HCT116 (cell line): ENCODE measurements around the gene DNLZ. TPM values are rescaled to one million over a fixed set of nuclear protein-coding genes. Genes with fewer than 3 reads are reported as not detected.

Source experiments
- ATAC-seq: fragments of 200-7000 bp; cut with Tn5 transposase; 2 replicates; pipeline ENCODE4 v1.9.1; 2020; ENCODE audit warnings: mild to moderate bottlenecking, moderate library complexity
- BruUV-seq: library from RNA; stranded (reverse); fragments of 400-500 nt; replicated peaks from 2 replicates; lab custom pipeline; 2021; lab: Mats Ljungman, UMichigan
- CTCF ChIA-PET: fragments of 300-600 bp; sonication (Branson Sonifier 250); formaldehyde crosslinking; loops from one replicate; lab custom pipeline; 2021; ENCODE audit warnings: antibody characterized with exemption; lab: Charles Lee
- POLR2A ChIA-PET: fragments of 300-600, 350-600 bp; sonication (Branson Sonifier 250); formaldehyde crosslinking; loops from one replicate; lab custom pipeline; 2021; ENCODE audit warnings: antibody characterized with exemption; lab: Charles Lee
- RAD21 ChIA-PET, 2 experiments: fragments of 300-600 bp; sonication (Branson Sonifier 250); formaldehyde crosslinking; loops; one replicate each; lab custom pipeline; 2023; ENCODE audit warnings: low total read pairs in 2 of 2; ENCODE audit not compliant: uncharacterized antibody in 2 of 2, unreplicated experiment in 2 of 2, low non-redundant PET in 1 of 2; lab: Charles Lee
- DNase-seq: peaks from one replicate; pipeline ENCODE4 v3.0.0-alpha.2; 2010; ENCODE audit warnings: low read depth, low spot score
- H2AFZ ChIP-seq: fragments of 200-600 bp; shearing (Covaris generic), sonication (generic); 2 replicates; pipeline ENCODE4 v1.6.1; 2017; ENCODE audit warnings: low read depth, mixed run types, mixed read lengths, antibody characterized with exemption, low read length; ENCODE audit not compliant: poor library complexity, severe bottlenecking
- H3K27ac ChIP-seq: 2 replicates; pipeline ENCODE4 v1.5.1; 2012; ENCODE audit warnings: low read depth, low read length
- H3K27me3 ChIP-seq: fragments of 200-600 bp; sonication (generic); 2 replicates; pipeline ENCODE4 v1.6.1; 2016; ENCODE audit warnings: mixed run types, low read length, mixed read lengths; ENCODE audit not compliant: insufficient read depth
- H3K36me3 ChIP-seq, 2 experiments: fragments of 200-500 bp in 1 of 2; fragments of 200-600 bp in 1 of 2; sonication (Bioruptor generic) in 1 of 2; sonication (generic) in 1 of 2; 2 replicates each; pipeline versions ENCODE4 v1.5.1 to v1.6.1; 2014 to 2016; ENCODE audit warnings: low read length in 2 of 2, inconsistent platforms in 1 of 2, mixed read lengths in 1 of 2, mixed run types in 1 of 2; ENCODE audit not compliant: insufficient read depth in 2 of 2, control insufficient read depth in 1 of 2
- H3K4me1 ChIP-seq, 2 experiments: fragments of 200-600 bp in 1 of 2; sonication (generic) in 1 of 2; 2 replicates each; pipeline versions ENCODE4 v1.5.1 to v1.6.1; 2012 to 2017; ENCODE audit warnings: low read length in 2 of 2, inconsistent platforms in 1 of 2, mild to moderate bottlenecking in 1 of 2, mixed read lengths in 1 of 2, mixed run types in 1 of 2, moderate library complexity in 1 of 2; ENCODE audit not compliant: insufficient read depth in 2 of 2, control insufficient read depth in 1 of 2
- H3K4me2 ChIP-seq: fragments of 200-600 bp; sonication (generic); 2 replicates; pipeline ENCODE4 v1.6.1; 2017; ENCODE audit warnings: mixed run types, low read length, mixed read lengths
- H3K4me3 ChIP-seq, 2 experiments: fragments of 200-600 bp in 1 of 2; sonication (generic) in 1 of 2; replicated peaks in 1 of 2; 2 replicates each; pipeline ENCODE4 v1.5.1; 2011 to 2016; ENCODE audit warnings: low read length in 2 of 2, control low read depth in 1 of 2, low read depth in 1 of 2, mild to moderate bottlenecking in 1 of 2, mixed read lengths in 1 of 2, mixed run types in 1 of 2
- H3K79me2 ChIP-seq: fragments of 200-600 bp; sonication (generic); 2 replicates; pipeline ENCODE4 v1.6.1; 2017; ENCODE audit warnings: mild to moderate bottlenecking, mixed run types, low read length, moderate library complexity, mixed read lengths; ENCODE audit not compliant: insufficient read depth
- H3K9ac ChIP-seq: fragments of 200-600 bp; sonication (generic); 2 replicates; pipeline ENCODE4 v1.6.1; 2016; ENCODE audit warnings: low read length, mixed read lengths
- H3K9me2 ChIP-seq: fragments of 200-600 bp; sonication (generic), shearing (Covaris generic); 2 replicates; pipeline ENCODE4 v1.6.1; 2017; ENCODE audit warnings: mixed run types, mild to moderate bottlenecking, moderate library complexity; ENCODE audit not compliant: insufficient read depth
- H3K9me3 ChIP-seq, 2 experiments: fragments of 200-500 bp in 1 of 2; fragments of 200-600 bp in 1 of 2; sonication (Bioruptor generic) in 1 of 2; sonication (generic) in 1 of 2; 2 replicates each; pipeline ENCODE4 v1.6.1; 2014 to 2017; ENCODE audit warnings: low read length in 2 of 2, mixed read lengths in 2 of 2, inconsistent platforms in 1 of 2, low read depth in 1 of 2, mild to moderate bottlenecking in 1 of 2, mixed run types in 1 of 2, moderate library complexity in 1 of 2; ENCODE audit not compliant: control insufficient read depth in 1 of 2, insufficient read depth in 1 of 2
- H4K20me1 ChIP-seq: fragments of 200-600 bp; sonication (generic), shearing (Covaris generic); 2 replicates; pipeline ENCODE4 v1.6.1; 2017; ENCODE audit warnings: mixed run types, mild to moderate bottlenecking, moderate library complexity; ENCODE audit not compliant: insufficient read depth
- ATF3 ChIP-seq: IDR thresholded peaks from 2 replicates; pipeline ENCODE4 v1.6.1; 2012
- CBX3 ChIP-seq: IDR thresholded peaks from 2 replicates; pipeline ENCODE4 v1.6.1; 2012; ENCODE audit warnings: low read depth
- CTCF ChIP-seq, 3 experiments: fragments of 200-600 bp in 1 of 3; sonication (generic) in 1 of 3; IDR thresholded peaks in 2 of 3; conservative IDR thresholded peaks in 1 of 3; 2 replicates each; pipeline ENCODE4 v1.5.1; 2012 to 2017; ENCODE audit warnings: low read depth in 2 of 3, low read length in 2 of 3, antibody characterized with exemption in 1 of 3, borderline replicate concordance in 1 of 3, control low read depth in 1 of 3, mild to moderate bottlenecking in 1 of 3, mixed read lengths in 1 of 3, mixed run types in 1 of 3, moderate library complexity in 1 of 3; ENCODE audit not compliant: insufficient read depth in 1 of 3
- EGR1 ChIP-seq: IDR thresholded peaks from 2 replicates; pipeline ENCODE4 v1.6.1; 2012; ENCODE audit warnings: low read depth
- EZH2phosphoT487 ChIP-seq: fragments of 200-600 bp; IDR thresholded peaks from 2 replicates; pipeline ENCODE4 v1.6.1; 2018; ENCODE audit warnings: antibody characterized with exemption, borderline replicate concordance
- JUND ChIP-seq: IDR thresholded peaks from 2 replicates; pipeline ENCODE4 v1.6.1; 2012
- MAX ChIP-seq: IDR thresholded peaks from 2 replicates; pipeline ENCODE4 v1.6.1; 2012
- POLR2A ChIP-seq: IDR thresholded peaks from 2 replicates; pipeline ENCODE4 v1.7.0; 2011; ENCODE audit warnings: borderline replicate concordance; ENCODE audit not compliant: insufficient read depth, insufficient read length; ENCODE audit errors: extremely low read depth
- POLR2AphosphoS5 ChIP-seq: IDR thresholded peaks from 2 replicates; pipeline ENCODE4 v1.6.1; 2011; ENCODE audit warnings: mild to moderate bottlenecking, low read depth, low read length, moderate library complexity
- SIN3A ChIP-seq: IDR thresholded peaks from 2 replicates; pipeline ENCODE4 v1.6.1; 2012; ENCODE audit warnings: low read depth
- SRF ChIP-seq: IDR thresholded peaks from 2 replicates; pipeline ENCODE4 v1.6.1; 2012; ENCODE audit warnings: low read depth
- TCF7L2 ChIP-seq: IDR thresholded peaks from 2 replicates; pipeline ENCODE4 v1.7.0; 2011; ENCODE audit warnings: borderline replicate concordance, inconsistent platforms; ENCODE audit not compliant: insufficient read depth, insufficient read length; ENCODE audit errors: extremely low read depth
- YY1 ChIP-seq: IDR thresholded peaks from 2 replicates; pipeline ENCODE4 v1.6.1; 2011; ENCODE audit warnings: low read length, low read depth, moderate library complexity, mild to moderate bottlenecking; ENCODE audit not compliant: insufficient replicate concordance; ENCODE audit errors: extremely low read depth
- ZBTB33 ChIP-seq: IDR thresholded peaks from 2 replicates; pipeline ENCODE4 v1.6.1; 2011; ENCODE audit warnings: mild to moderate bottlenecking, low read length, moderate library complexity; ENCODE audit not compliant: insufficient replicate concordance; ENCODE audit errors: extremely low read depth
- ZFX ChIP-seq: fragments of 450-650 bp; IDR thresholded peaks from 2 replicates; pipeline ENCODE4 v1.6.1; 2017
- intact Hi-C: fragments of 100-400 bp; cut with micrococcal nuclease; formaldehyde crosslinking; loops from 2 replicates; pipeline ENCODE4 v1.10.0; 2022
- total RNA-seq: library from RNA; stranded (reverse); gene quantifications from one replicate; pipeline ENCODE4 v1.2.1, GENCODE V29; 2021; ENCODE audit not compliant: unreplicated experiment

Gene DNLZ
- total RNA-seq, 1 experiment from 2014 or later, result 21.9 TPM

GRCh38 chr9:136357202-136357725 lies 6.3 kb downstream of the DNLZ start:
- POLR2A ChIA-PET, result no interaction called here
- no peak for ATAC-seq

More at GRCh38 chr9:136357202-136357725, 6.3 kb downstream of the DNLZ start:
- no peaks in the 10 kb centered on the region; a peak in 1 of 4 replicates for H3K36me3 ChIP-seq
- intact Hi-C loops, result no loop called here
- BruUV-seq, result no TSS peak
- no peak overlapping the region for H2AFZ ChIP-seq
- no peak overlapping the region for H3K4me2 ChIP-seq
- TF ChIP-seq YY1 (no peak), ATF3 (no peak), POLR2AphosphoS5 (no peak), SIN3A (no peak), POLR2A (no peak), CTCF (IDR thresholded peaks at IDR 0.05 in 2 of 3, conservative IDR thresholded peaks at IDR 0.05 in 1 of 3; ENCODE audit: borderline replicate concordance in 1 of 3, insufficient read depth in 1 of 3, low read depth in 2 of 3, low read length in 2 of 3) (no peak), EGR1 (no peak), SRF (no peak), ZBTB33 (no peak), TCF7L2 (no peak), CBX3 (no peak), JUND (no peak), EZH2phosphoT487 (no peak), MAX (no peak), ZFX (no peak)
- no peak overlapping the region for H3K4me3 ChIP-seq
- no peak overlapping the region for H3K27ac ChIP-seq
- ChIA-PET CTCF (no interaction called here), RAD21 (no interaction called here)
- no peaks in the 10 kb centered on the region for H3K27me3 ChIP-seq
- no peaks in the 10 kb centered on the region for H3K9me3 ChIP-seq
- no peaks in the 10 kb centered on the region for H3K9me2 ChIP-seq
- no peaks in the 10 kb centered on the region for H4K20me1 ChIP-seq
- no peaks in the 10 kb centered on the region for H3K79me2 ChIP-seq
- no peak for DNase-seq
- no peak overlapping the region for H3K9ac ChIP-seq
- H3K4me1 ChIP-seq, result peaks cover 9 to 24% of the 10 kb centered on the region in 2 experiments; a peak in 3 of 4 replicates
